ENCODE measurements around the gene MAN1C1. TPM values are rescaled to one million over a fixed set of nuclear protein-coding genes. Genes with fewer than 3 reads are reported as not detected.

The MAN1C1 gene
- total and polyA plus RNA-seq, 10 of the 15 experiments (the other 5 are each of a cell fraction or from before 2014, with no cell fraction given), result 0.12 to 0.56 (median 0.22) TPM; not detected in 3

- H3K27me3 ChIP-seq (replicated peaks in 1 of 2; ENCODE audit: control insufficient read depth in 2 of 2, insufficient read depth in 2 of 2, low read length in 1 of 2), result peaks cover 2 to 5% of the 10 kb centered on the region in 2 experiments
- H3K9ac ChIP-seq (ENCODE audit: control insufficient read depth, insufficient read depth, low read length), result no peak overlapping the region
- no peaks in the 10 kb centered on the region for H3K79me2 ChIP-seq (ENCODE audit: control insufficient read depth, insufficient read depth, low read length)
- no peak overlapping the region for H2AFZ ChIP-seq (ENCODE audit: control insufficient read depth, low read depth, low read length)
- no peak for TF ChIP-seq TARDBP (IDR thresholded peaks at IDR 0.05; ENCODE audit: borderline replicate concordance)
- TF ChIP-seq ZNF384 (IDR thresholded peaks at IDR 0.05; ENCODE audit: borderline replicate concordance, low read depth, low read length), result no peak
- no peak for TF ChIP-seq POLR2AphosphoS5 (IDR thresholded peaks at IDR 0.05; ENCODE audit: low read length)
- TF ChIP-seq ZNF24 (IDR thresholded peaks at IDR 0.05), result no peak
- TF ChIP-seq TBL1XR1 (IDR thresholded peaks at IDR 0.05; ENCODE audit: low read depth, low read length), result no peak
- TF ChIP-seq RUNX3 (IDR thresholded peaks at IDR 0.05; ENCODE audit: low read length), result no peak
- TF ChIP-seq SMC3 (IDR thresholded peaks at IDR 0.05; ENCODE audit: borderline replicate concordance, low read length), result no peak
- TF ChIP-seq, protein P1, sequence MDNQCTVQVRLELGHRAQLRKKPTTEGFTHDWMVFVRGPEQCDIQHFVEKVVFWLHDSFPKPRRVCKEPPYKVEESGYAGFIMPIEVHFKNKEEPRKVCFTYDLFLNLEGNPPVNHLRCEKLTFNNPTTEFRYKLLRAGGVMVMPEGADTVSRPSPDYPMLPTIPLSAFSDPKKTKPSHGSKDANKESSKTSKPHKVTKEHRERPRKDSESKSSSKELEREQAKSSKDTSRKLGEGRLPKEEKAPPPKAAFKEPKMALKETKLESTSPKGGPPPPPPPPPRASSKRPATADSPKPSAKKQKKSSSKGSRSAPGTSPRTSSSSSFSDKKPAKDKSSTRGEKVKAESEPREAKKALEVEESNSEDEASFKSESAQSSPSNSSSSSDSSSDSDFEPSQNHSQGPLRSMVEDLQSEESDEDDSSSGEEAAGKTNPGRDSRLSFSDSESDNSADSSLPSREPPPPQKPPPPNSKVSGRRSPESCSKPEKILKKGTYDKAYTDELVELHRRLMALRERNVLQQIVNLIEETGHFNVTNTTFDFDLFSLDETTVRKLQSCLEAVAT (IDR thresholded peaks at IDR 0.05), result no peak
- TF ChIP-seq CHD2 (IDR thresholded peaks at IDR 0.05; ENCODE audit: borderline replicate concordance, low read depth, low read length), result no peak
- TF ChIP-seq, protein P2, sequence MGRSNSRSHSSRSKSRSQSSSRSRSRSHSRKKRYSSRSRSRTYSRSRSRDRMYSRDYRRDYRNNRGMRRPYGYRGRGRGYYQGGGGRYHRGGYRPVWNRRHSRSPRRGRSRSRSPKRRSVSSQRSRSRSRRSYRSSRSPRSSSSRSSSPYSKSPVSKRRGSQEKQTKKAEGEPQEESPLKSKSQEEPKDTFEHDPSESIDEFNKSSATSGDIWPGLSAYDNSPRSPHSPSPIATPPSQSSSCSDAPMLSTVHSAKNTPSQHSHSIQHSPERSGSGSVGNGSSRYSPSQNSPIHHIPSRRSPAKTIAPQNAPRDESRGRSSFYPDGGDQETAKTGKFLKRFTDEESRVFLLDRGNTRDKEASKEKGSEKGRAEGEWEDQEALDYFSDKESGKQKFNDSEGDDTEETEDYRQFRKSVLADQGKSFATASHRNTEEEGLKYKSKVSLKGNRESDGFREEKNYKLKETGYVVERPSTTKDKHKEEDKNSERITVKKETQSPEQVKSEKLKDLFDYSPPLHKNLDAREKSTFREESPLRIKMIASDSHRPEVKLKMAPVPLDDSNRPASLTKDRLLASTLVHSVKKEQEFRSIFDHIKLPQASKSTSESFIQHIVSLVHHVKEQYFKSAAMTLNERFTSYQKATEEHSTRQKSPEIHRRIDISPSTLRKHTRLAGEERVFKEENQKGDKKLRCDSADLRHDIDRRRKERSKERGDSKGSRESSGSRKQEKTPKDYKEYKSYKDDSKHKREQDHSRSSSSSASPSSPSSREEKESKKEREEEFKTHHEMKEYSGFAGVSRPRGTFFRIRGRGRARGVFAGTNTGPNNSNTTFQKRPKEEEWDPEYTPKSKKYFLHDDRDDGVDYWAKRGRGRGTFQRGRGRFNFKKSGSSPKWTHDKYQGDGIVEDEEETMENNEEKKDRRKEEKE (IDR thresholded peaks at IDR 0.05), result no peak
- TF ChIP-seq SUPT20H (IDR thresholded peaks at IDR 0.05; ENCODE audit: borderline replicate concordance, control insufficient read depth, low read depth, low read length), result no peak
- DNase-seq (ENCODE audit: low read depth, low spot score), result no peak
- no peaks in the 10 kb centered on the region for H3K36me3 ChIP-seq (ENCODE audit: control insufficient read depth in 2 of 2, insufficient read depth in 2 of 2, low read length in 1 of 2)
- RAD21 ChIA-PET (ENCODE audit: unreplicated experiment), result no interaction called here
- H3K4me2 ChIP-seq (ENCODE audit: control insufficient read depth, insufficient read depth), result no peak overlapping the region
- H3K9me3 ChIP-seq (replicated peaks; ENCODE audit: control insufficient read depth, insufficient read depth, low read length), result no peaks in the 10 kb centered on the region
- no peak overlapping the region for H3K4me3 ChIP-seq
- intact Hi-C loops (cut with micrococcal nuclease; ENCODE audit: unreplicated experiment), result no loop called here
- CTCF ChIA-PET, result no interaction called here
- in situ Hi-C loops (cut with MboI), result no loop called here
- BruUV-seq (replicated peaks), result no TSS peak
- H3K4me1 ChIP-seq (ENCODE audit: control insufficient read depth, insufficient read depth, low read length), result no peaks in the 10 kb centered on the region
- no peaks in the 10 kb centered on the region for H4K20me1 ChIP-seq (ENCODE audit: control insufficient read depth, insufficient read depth)
- no peak for ATAC-seq
- WGBS (ENCODE audit: insufficient coverage, insufficient replicate concordance, low lambda C conversion rate, missing lambda C conversion rate), result 21% methylated on average over 9 of the region's 9 CpGs
- POLR2A ChIA-PET, result no interaction called here
- no peak for FAIRE-seq
- SMC1A ChIA-PET (ENCODE audit: uncharacterized antibody, unreplicated experiment), result no interaction called here
- H3K27ac ChIP-seq (ENCODE audit: control insufficient read depth, insufficient read depth), result no peak overlapping the region
Observed at GRCh38 chr1:25784575-25785051, 168.0 kb downstream of the MAN1C1 start.

All from GM12878 (cell line).